AG04449 (cell line): Measurements from ENCODE around the gene RAB7B.

Source experiments
- CTCF ChIA-PET: fragments of 350-600 bp; formaldehyde crosslinking; extraction: SDS; loops from one replicate; lab custom pipeline; 2021; ENCODE audit warnings: antibody characterized with exemption; lab: Yijun Ruan, JAX
- POLR2A ChIA-PET: fragments of 400-600, 350-600 bp; formaldehyde crosslinking; extraction: SDS; loops from one replicate; lab custom pipeline; 2020; ENCODE audit warnings: antibody characterized with exemption, inconsistent platforms; lab: Yijun Ruan, JAX
- DNase-seq: peaks from one replicate; pipeline ENCODE4 v3.0.0-alpha.2; 2010; ENCODE audit warnings: low read depth, low spot score
- H3K4me3 ChIP-seq: 2 replicates; pipeline ENCODE4 v1.5.1; 2011; ENCODE audit warnings: low read depth, mild to moderate bottlenecking, control low read depth, low read length
- CTCF ChIP-seq: IDR thresholded peaks from one replicate; pipeline ENCODE4 v1.5.1; 2011; ENCODE audit warnings: mild to moderate bottlenecking, moderate library complexity, low read length, control low read depth, inconsistent platforms; ENCODE audit not compliant: insufficient read depth; ENCODE audit errors: missing control alignments

RAB7B gene

GRCh38 chr1:206047271-206047670, 44.1 kb upstream of the RAB7B start:
- no peak overlapping the region for H3K4me3 ChIP-seq
- TF ChIP-seq CTCF, result no peak
- ChIA-PET CTCF (interaction anchor here (1.4 to 7.3 kb wide), 3 partner anchors 17 to 62 kb away, joined by 5 to 53 read pairs (median 5); no protein-coding TSS in a partner anchor), POLR2A (no interaction called here)
- no peak for DNase-seq

- no peak for TF ChIP-seq CTCF
- no peak overlapping the region for H3K4me3 ChIP-seq
- CTCF ChIA-PET, result interaction anchor here (7.3 kb wide), 1 partner anchor 11 kb away, joined by 53 read pairs; no protein-coding TSS in a partner anchor
- POLR2A ChIA-PET, result no interaction called here
- no peak for DNase-seq
These were observed 38.4 kb upstream of the RAB7B start for GRCh38 chr1:206041640-206042039.

- H3K4me3 ChIP-seq, result no peak overlapping the region
- ChIA-PET POLR2A (no interaction called here), CTCF (interaction anchor here (2.9 kb wide), 1 partner anchor 10 kb away, joined by 20 read pairs; no protein-coding TSS in a partner anchor)
- TF ChIP-seq CTCF, result no peak
- no peak for DNase-seq
These were observed 37.1 kb upstream of the RAB7B start for GRCh38 chr1:206040328-206040727.

- CTCF ChIA-PET, result interaction anchor here (0.6 to 2.9 kb wide), 3 partner anchors 9 to 63 kb away, joined by 3 to 20 read pairs (median 4); no protein-coding TSS in a partner anchor
- TF ChIP-seq CTCF, result no peak
- no peak for DNase-seq
- no peak overlapping the region for H3K4me3 ChIP-seq
- POLR2A ChIA-PET, result no interaction called here
These were observed 36.1 kb upstream of the RAB7B start for GRCh38 chr1:206039046-206039973.

GRCh38 chr1:206037581-206037980, 34.4 kb upstream of the RAB7B start:
- ChIA-PET POLR2A (no interaction called here), CTCF (interaction anchor here (0.6 to 1.5 kb wide), 4 partner anchors 42 to 379 kb away, joined by 3 to 5 read pairs (median 3); no protein-coding TSS in a partner anchor)
- DNase-seq, result no peak
- H3K4me3 ChIP-seq, result no peak overlapping the region
- TF ChIP-seq CTCF, result no peak
